HG03565 (cell line): ENCODE results near the gene LRRC27.

ENCODE experiments used
- ATAC-seq: cut with Tn5 transposase; IDR thresholded peaks from one replicate; pipeline ENCODE4 v1.9.1; 2021; ENCODE audit warnings: mild to moderate bottlenecking, moderate library complexity; ENCODE audit not compliant: unreplicated experiment

Gene LRRC27

DNA sequence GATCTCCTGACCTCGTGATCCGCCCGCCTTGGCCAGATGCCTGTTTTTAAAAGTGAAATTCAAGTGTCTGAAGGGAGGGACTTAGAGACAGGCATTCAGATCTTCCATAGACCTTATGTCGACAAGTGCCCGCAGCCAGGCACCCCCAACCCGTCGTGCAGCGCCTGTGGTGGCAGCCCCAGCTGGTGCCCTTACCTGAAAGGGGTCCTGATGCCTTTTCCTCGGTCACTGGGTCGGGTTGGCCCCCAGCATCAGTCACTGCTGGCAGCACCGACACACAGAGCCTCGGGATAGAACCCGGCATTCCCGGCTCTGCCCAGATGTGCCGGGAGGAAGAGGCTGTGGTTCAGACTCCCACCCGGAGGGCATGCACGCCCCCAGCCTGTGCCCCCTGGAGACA is 23.3 kb downstream of the LRRC27 start:
- ATAC-seq: no peak

DNA sequence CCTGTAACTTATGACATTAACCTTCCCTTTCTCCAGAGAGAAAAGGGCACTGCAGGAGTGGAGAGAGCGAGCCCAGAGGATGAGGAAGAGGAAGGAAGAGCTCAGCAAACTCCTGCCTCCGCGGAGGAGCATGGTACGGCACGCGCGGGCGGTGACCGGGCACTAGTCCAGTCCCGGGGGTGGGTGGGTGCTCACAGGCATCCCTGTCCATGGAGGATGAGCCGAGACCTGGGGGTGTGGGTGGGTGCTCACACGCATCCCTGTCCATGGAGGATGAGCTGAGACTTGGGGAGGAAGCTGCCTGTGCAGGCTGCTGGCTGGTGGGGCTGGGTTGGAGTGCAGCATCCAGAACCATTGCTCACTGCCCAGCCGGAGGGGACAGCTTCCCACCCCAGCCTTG is 23.8 kb downstream of the LRRC27 start:
- no peak for ATAC-seq

DNA sequence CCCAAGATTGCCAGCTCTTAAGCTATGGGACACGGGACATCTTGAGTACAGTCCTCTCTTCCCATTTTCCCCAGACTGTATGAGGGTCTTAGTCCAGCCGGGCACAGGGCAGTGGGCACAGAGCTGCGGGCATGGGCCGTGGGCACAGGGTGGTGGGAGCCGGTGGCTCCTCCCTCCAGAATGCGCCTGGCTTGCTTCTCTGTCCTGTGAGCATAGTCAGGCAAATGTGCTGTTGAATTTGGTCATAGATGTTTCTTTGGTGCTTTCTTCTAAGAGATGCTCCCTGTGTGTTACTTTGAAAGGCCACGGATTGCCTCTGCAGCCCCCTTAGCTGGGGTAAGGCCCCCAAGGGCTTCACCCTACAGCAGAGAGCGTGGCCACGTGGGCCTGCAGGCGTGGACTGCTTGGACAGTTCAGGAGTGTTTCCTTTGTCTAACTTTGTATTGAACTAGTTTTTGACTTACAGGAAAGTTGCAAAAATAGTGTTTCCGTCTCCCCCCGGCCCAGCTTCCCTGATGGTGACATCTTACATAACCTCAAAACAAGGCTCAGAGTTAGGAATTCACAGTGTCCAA is 24.7 kb downstream of the LRRC27 start:
- no peak for ATAC-seq

DNA sequence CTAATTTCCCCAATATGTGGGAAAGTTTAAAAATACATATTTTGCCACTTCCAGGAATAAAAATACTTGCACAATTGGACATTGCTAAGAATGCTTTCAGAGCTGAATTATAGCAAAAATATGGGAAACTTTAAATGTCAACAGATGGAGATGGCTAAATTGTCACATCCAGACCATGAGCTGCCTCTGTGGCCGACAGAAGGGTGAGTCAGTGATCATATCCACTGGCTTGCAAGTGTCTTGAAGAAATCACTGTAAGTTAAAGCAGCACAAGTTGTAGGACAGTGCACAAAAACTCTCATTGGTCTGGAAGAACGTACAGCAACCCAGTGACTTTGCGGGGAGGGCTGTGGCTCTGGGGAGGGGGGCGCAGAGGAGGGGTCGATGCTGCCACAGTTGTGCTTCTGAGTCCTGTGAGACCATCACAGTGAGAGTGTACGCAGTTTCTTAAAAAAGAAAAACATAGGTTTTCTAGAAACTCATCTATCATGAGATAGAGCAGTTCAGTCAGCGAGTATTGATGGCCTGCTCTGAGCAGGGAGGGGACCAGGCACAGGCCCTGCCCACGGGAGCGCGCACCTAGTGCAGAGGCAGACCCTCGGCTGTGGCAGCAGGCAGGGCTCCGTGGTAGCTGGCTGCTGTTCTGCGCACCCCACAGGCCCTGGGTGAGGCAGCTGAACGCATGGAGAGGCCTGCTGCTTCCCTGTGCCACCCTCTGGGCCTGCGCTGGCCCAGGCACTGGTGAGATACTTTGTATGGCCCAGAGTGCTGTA is 25.5 kb downstream of the LRRC27 start:
- no peak for ATAC-seq

DNA sequence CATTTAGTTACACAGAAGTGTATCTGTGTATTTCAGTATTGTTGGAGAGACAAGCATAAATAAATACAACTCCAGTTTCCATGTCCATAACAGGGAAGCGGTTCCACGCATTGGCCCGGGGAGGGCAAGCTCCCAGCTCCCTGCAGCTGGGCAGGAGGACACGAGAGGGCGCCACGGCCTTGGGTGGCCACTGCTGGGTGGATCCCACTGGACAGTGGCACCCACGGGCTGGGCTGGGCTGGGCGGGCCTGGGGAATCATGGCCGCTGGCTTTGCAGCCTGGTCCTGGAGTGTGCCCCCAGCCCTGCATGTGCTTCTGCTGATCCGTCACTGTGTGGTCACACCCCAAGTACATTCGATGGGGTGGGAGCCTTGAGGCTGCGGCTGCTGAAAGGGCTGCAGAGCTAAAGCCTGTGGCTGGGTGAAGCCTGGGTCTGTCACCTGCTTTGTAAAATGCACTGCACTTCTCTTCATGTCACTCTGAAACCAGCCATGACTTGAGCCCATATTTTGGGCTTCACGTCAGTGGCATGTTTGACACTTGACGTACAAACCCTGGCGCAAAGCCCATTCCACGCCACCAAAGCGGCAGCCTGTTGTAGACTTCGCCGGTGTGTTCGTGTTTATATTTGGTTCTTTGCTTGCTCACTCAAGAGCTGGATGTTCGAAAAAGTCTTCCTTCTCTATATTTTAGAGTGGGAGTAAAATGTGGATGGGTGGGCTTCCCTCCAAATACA is 27.5 kb downstream of the LRRC27 start:
- no peak for ATAC-seq

DNA sequence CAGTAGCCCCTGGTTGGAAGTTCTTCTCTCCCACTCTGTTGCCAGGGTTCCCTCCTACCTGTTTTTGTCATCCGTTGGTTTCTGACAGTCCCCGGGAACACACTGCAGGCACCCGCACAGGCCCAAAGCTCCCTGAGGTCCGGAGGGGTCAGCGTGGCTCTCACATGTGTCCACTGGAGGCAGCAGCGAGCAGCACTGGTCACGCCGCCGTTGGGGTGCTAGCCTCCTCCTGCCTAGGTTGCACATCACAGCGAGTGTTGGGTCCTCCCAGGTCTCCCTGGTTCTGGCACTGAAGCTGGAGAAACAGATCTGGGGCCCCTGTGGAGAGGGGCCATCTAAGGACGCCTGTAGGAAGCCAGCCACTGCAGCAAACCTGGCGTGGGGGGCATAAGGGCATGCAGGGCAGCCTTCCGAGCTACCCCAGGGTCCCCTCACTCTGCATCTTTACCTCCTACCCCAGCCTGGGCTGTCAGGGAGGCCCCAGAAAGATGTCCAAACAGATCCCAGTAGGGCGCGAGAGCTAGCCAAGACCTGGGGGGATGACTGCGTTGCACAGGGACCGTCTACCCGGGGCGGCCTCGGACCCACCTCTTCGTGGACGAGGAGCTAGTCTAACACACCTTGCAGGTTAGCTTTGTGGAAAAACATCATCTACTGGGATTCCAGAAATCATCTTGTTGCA is 28.9 kb downstream of the LRRC27 start:
- no peak for ATAC-seq

DNA sequence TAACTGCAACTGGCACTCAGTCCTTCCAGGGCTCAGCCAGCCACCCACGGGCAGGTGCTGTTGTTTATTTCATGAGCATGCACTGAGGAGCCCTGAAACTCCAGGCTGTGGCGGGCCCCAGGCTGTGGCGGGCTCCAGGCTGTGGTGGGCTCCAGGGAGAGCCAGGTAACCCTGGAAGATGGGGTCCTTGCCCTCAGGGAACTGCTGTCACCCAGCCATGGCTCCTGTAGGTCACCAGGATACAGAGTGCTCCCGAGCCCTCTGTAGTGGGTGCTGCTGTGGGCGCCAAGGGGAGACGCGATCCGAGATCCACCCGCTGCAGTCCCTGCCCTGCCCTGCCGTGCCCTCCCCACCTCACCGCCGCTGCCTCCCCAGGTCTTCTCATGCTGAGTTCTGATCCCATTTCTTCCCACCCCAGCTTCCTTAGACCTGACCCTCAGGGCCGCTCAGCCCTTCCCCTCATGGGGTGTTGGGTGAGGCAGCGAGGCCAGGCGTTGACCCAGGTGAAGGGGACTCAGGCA is 29.6 kb downstream of the LRRC27 start:
- no peak for ATAC-seq

DNA sequence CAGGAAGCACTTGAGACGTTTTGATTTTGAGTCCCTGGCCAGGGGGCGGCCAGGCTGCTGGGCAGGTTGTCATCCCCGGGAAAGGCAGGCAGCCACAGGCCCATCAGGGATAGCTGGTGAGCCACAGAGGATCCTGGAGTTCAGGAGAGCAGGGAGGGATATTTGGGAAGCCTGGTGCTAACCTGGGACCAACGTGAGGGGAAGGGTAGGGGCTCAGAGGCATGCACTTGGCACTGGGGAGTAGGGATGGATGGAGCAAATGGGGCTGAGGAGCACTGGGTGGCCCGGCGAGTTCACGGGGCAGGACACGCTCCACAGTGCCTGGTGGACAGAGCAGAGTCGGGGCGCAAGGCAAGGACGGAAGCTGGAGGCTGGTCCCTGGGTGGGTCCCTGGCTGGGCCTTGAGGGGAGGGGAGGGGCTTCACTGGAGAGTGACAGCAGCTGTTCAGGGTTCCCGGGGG is 30.2 kb downstream of the LRRC27 start:
- no peak for ATAC-seq

DNA sequence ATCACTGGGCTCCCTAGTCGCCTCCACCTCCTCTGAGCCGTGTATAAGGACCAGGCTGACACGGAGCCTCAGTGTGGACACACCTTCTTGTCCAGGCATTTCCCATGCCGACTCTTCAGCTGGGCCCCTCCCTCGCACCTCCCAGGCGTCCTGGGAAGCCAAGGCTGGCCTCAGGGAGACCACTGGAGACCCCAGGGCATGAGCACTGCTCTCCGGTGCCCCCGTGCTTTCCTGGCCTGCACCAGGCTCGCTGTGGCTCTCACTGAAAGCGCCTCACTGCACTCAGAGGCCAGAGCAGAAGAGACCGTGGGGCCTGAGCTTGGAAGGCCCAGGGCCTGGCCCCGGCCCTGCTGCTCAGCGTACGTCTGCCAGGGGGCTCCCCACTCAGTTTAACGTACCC is 31.4 kb downstream of the LRRC27 start:
- no peak for ATAC-seq

DNA sequence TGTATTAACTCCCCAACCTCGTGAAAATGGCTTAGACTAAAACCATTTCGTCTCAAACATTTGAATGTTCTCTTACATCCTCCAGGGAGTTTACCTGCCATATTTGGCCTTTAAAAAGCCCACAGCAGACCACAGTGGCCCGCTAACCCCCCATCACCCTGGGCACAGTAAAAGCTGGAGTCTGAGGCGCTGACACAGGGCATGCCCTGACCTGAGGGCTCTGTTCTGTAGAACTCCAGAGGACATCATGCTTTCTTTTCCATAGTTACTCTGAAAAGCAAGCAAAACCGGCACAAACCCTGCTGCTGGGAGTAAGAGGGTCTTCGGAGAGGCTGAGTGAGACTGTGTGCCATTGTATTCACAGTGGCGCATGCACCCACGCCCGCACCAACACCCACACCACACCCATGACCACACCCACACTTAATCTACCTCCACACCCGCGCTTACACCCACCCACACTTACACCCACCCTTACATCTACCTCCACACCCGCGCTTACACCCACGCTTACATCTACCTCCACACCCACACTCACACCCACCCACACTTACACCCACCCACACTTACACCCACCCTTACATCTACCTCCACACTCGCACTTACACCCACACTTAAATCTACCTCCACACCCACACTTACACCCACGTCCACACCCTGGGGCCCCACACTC is 32.1 kb downstream of the LRRC27 start:
- no peak for ATAC-seq

DNA sequence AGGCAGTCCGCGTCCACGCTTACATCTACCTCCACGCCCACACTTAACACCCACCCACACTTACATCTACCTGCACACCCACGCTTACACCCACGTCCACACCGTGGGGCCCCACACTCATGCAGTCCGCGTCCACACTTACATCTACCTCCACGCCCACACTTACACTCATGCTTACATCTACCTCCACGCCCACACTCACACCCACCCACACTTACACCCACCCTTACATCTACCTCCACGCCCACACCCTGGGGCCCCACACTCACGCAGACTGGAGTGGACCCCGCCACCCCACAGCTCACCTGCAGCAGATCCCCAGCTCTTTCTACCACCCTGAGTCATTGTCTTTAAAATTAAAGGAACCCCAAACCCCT is 32.6 kb downstream of the LRRC27 start:
- ATAC-seq: no peak

DNA sequence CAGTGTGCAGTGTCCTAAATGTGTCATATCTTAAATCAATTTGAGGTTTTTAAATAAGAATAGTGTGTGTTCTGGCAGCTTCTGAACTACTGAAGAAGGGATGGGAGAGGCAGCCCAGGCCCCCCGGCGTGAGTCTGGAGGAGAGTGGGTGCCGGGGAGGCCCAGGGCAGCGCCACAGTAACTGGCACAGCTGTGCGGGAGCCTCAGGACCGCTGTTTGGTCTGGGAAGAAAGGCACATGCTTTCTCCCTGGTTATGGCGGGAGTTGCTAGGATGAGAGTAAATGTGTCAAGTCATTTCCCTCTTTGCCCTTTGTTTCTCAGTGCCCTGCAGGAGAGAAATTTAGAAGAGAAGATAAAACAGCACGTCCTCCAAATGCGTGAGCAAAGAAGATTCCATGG is 33.1 kb downstream of the LRRC27 start:
- no peak for ATAC-seq

DNA sequence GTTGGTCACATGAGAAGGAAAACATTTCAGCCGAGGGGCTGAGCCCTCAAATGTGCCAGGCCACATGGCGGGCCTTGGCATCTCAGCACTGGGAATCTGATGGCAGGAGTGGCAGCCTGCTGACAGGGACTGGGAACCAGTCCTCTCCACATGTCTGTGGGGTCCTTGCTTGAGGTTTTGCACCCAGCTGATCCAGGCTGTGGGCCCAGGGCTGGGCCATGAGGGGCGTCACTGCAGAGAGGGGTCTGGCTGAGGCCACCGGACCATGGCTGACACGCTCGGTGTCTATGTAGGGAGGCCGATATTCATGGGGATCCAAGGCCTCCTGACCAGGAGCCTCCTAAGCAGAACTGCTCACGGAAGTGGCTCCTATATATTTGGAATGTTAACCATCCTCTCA is 34.0 kb downstream of the LRRC27 start:
- ATAC-seq: no peak

DNA sequence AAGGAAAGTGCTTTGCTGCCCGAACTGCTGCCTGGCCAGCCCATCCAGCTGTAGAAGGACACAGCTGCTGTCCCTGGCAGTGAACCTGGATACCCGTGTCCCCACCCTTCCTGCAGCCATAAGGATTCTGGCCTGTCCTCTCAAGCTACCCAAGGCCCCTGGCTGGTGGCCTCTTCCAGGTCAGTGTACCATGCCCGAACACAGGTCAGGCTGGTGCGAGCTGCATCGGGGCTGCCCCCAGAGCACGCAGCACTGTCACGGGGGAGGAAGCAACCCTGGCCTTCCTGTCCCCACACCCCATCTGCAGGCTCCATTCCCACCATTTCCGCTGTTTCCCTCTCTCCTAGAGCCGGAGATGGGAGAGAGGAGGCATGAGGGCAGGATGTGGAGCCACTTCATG is 34.5 kb downstream of the LRRC27 start:
- no peak for ATAC-seq

DNA sequence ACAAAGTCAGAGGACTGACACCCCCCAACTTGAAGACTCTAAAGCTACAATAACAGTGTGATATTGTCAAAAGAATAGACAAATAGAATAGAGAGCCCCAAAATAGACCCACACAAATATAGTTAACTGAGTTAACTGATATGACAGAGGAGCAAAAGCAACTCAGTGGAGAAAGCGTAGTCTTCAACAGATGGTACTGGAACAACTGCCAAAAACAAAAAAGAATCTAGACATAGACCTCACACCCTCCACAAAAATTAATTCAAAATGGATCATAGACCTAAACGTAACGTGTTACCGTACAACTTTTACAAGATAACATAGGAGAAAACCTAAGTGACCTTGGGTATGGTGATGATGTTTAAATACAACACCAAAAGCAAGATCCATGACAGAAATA is 36.4 kb downstream of the LRRC27 start:
- no peak for ATAC-seq

DNA sequence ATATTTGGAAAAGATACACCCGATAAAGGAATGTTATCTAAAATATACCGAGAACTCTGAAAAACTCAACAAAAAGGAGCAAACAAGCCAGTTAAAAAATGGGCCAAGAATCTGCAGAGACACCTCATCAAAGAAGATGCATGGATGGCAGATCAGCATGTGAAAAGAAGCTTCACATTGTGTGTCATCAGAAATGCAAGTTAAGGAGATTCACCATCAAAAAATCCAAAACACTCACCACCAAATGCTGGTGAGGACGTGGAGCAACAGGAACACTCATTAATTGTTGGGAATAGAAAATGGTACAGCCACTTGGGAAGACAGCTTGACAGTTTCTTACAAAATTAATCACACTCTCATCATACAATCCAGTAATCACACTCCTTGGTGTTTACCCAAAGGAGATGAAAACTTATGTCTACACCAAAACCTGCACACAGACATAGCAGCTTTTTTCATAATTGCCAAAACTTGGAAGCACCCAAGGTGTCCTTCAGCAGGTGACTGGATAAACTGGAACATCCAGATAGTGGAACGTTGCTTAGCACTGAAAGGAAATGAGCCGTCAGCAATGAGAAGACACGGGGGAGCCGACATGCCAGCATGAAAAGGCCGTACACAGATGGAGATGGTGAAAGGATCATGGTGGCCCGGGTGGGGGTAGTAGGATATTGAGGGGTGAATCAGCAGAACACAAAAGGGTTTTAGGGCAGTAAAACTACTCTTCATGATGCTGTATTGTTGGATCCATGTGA is 37.1 kb downstream of the LRRC27 start:
- ATAC-seq: no peak

DNA sequence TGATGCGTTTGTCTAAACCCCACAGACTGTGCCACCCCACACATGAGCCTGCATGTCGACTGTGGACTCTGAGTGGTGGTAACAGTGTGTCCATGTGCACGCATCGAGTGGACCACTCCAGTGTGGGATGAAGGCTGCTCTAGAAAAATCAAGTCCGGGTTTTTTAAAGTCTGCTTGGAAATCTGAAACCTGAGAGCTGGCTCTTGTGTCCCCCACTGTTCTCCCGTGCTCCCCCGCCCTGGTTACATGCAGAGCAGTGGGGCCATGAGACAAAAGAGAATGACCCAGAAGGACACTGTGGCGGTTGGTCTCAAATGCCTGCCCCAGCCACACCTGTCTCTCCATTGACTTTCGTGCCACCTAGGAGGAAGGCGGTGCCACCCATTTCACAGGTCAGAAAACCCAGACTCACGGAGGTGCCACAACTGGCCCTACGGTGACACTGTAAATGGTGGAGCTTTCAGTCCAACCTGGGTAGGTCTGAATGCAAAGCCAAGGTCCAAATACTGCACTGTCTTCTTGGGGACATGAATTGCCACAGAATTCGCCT is 37.7 kb downstream of the LRRC27 start:
- ATAC-seq: no peak

DNA sequence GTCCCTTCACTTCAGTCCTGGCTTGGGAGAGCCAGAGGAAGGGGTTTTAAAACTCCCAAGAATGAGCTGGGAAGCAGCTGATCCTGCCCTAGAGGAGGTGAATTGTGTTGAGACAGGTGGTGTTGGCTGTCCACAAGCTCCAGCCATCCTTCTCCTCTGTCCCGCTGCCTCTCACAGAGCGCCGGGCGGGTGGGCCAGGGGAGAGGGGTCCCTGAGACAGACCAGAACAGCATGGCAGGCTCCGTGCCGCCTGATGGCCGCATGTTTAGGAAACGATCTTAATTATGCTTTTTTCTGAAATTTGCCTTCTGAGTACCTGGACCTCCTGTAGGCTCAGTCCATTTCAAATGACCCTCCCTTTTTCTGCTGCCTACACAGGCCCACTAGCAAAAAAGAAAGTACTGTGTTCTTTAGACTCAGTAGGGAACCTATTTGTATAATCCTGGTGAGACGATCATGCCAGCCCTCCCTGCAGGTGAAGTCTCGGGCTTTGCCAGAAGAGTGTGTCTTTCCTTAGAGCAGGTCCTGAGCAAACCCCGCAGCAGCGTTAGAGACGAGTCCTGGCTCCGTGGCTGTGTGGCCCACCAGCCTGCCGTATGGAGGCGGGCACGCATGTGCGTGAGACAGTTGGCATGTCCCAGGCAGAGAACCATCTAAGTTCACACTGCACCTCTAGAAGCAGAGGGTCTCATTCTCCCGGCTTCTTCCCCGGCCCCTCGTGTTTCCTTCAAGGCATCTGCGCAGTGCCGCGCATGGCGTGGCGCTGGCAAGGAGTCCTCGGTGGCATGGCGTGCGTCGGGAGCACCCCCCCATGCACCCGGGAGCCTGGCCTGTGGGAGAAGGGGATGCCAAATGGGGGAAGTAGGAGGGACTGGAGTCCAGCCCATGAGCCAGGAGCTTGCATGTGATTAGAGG is 38.7 kb downstream of the LRRC27 start:
- ATAC-seq: no peak

DNA sequence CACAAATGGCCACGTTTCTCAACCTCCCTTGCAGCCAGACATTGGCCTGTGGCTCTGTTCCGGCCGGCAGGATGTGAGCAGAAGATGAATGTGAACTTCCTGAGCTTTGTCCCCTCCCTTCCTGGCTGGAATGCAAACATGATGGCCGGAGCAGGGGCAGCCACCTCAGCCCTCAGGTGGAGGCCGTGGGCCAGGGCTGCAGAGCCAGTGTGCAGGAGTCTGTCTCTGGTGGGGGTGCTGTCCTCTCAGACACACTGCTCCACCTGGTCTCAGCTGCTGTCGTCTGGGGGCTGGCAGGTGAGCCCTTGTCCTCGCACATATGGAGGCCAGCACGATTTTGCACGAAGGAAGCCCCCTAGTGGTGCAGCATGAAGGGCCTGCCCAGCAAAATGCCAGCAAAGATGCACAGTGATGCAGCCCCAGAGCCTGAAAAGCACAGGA is 39.7 kb downstream of the LRRC27 start:
- ATAC-seq: no peak
